Subcutaneous adipose tissue (tissue), 4 donors: ENCODE data around the gene PRPH2. TPM values are rescaled to one million over a fixed set of nuclear protein-coding genes. Genes with fewer than 3 reads are reported as not detected.

Source experiments
- CTCF ChIP-seq: fragments of 450-650 bp; IDR thresholded peaks from one replicate; pipeline ENCODE4 v1.5.1; 2016; ENCODE audit warnings: low read depth, mild to moderate bottlenecking, control low read depth, antibody characterized with exemption, moderate library complexity
- total RNA-seq, 4 donors: library from RNA; depleted of rRNA; stranded (reverse); fragments of >200 nt; gene quantifications; one replicate each; pipeline ENCODE4 v1.1.0, GENCODE V29; 2016

PRPH2 gene
- total RNA-seq, 4 donors from 2014 or later, result 0.16 to 0.57 (median 0.39) TPM

GRCh38 chr6:42707595-42707994 is 14.8 kb downstream of the PRPH2 start:
- no peak for TF ChIP-seq CTCF

- no peak for TF ChIP-seq CTCF
These were observed 17.4 kb downstream of the PRPH2 start for GRCh38 chr6:42704937-42705374.

- no peak for TF ChIP-seq CTCF
These were observed 18.0 kb downstream of the PRPH2 start for GRCh38 chr6:42704251-42704936.

GRCh38 chr6:42702200-42702599 is 20.2 kb downstream of the PRPH2 start:
- no peak for TF ChIP-seq CTCF

GRCh38 chr6:42698217-42698616 is 24.2 kb downstream of the PRPH2 start:
- TF ChIP-seq CTCF, result no peak

- TF ChIP-seq CTCF, result no peak
These were observed 25.1 kb downstream of the PRPH2 start for GRCh38 chr6:42697268-42697655.

- no peak for TF ChIP-seq CTCF
These were observed 25.7 kb downstream of the PRPH2 start for GRCh38 chr6:42696526-42697267.
